Aorta (tissue), 5 donors: Measurements from ENCODE around the gene IMPDH2. TPM values are rescaled to one million over a fixed set of nuclear protein-coding genes. Genes with fewer than 3 reads are reported as not detected.

Experiments used
- ATAC-seq: fragments of 200-7000 bp; cut with Tn5 transposase; one replicate; pipeline ENCODE4 v1.9.1; 2022; ENCODE audit warnings: moderate library complexity; ENCODE audit not compliant: low FRiP score
- DNase-seq, 2 donors: peaks; one replicate each; pipeline ENCODE4 v3.0.0-alpha.2; 2020
- H3K27ac ChIP-seq, 2 donors: one replicate each; pipeline ENCODE4 v1.5.1; 2013; ENCODE audit warnings: low read length in 2 of 2, mild to moderate bottlenecking in 2 of 2, moderate library complexity in 2 of 2, control low read depth in 1 of 2, inconsistent platforms in 1 of 2, low read depth in 1 of 2
- H3K27me3 ChIP-seq, 2 donors: one replicate each; pipeline ENCODE4 v1.6.1; 2013; ENCODE audit warnings: control low read depth in 1 of 2, low read length in 1 of 2, mild to moderate bottlenecking in 1 of 2, moderate library complexity in 1 of 2; ENCODE audit not compliant: insufficient read depth in 2 of 2, control insufficient read depth in 1 of 2
- H3K36me3 ChIP-seq, 2 donors: one replicate each; pipeline ENCODE4 v1.6.1; 2013; ENCODE audit warnings: control low read depth in 1 of 2, low read length in 1 of 2, mild to moderate bottlenecking in 1 of 2; ENCODE audit not compliant: insufficient read depth in 2 of 2, control insufficient read depth in 1 of 2
- H3K4me1 ChIP-seq, 2 donors: one replicate each; pipeline ENCODE4 v1.6.1; 2013; ENCODE audit warnings: low read length in 2 of 2, control low read depth in 1 of 2, mild to moderate bottlenecking in 1 of 2, moderate library complexity in 1 of 2; ENCODE audit not compliant: insufficient read depth in 2 of 2, control insufficient read depth in 1 of 2
- H3K4me3 ChIP-seq, 2 donors: one replicate each; pipeline ENCODE4 v1.5.1; 2013; ENCODE audit warnings: low read length in 2 of 2, control low read depth in 1 of 2, mild to moderate bottlenecking in 1 of 2
- H3K9me3 ChIP-seq: one replicate; pipeline ENCODE4 v1.6.1; 2013; ENCODE audit warnings: mild to moderate bottlenecking, low read length; ENCODE audit not compliant: control insufficient read depth
- WGBS, 2 donors: extraction: QIAGEN DNeasy Blood & Tissue Kit; methylation state at CpG; one replicate each; pipeline ENCODE4 v1.1.7; 2013; 5-methylcytosine and 5-hydroxymethylcytosine counted together
- intact Hi-C, 2 donors: fragments of 100-400 bp; cut with DNase I; formaldehyde crosslinking; loops; one replicate each; pipeline versions ENCODE4 v1.14.2 to v1.15.0; 2022
- microRNA-seq, 2 donors: library from miRNA; unstranded; fragments of <30 nt; microRNA quantifications; one replicate each; pipeline ENCODE4 v1.2.0, GENCODE V29; 2020
- polyA plus RNA-seq, 2 donors: library from polyadenylated mRNA; stranded (reverse); fragments of 200-250 nt; gene quantifications; one replicate each; pipeline ENCODE4 v1.2.3, GENCODE V29; 2013
- total RNA-seq, 2 donors: library from RNA; stranded (reverse); fragmentation: NEBNext Ultra II Directional; extraction: Animal tissue kit (Norgen Biotek cat#: 25700); gene quantifications; one replicate each; pipeline ENCODE4 v1.2.1, GENCODE V29; 2021
- donor health status: healthy with polysubstance abuse.
- donor health status: Bipolar disorder and iron deficiency.
- donor health status: DM: no; HTN: no; CAD: no.
- donor health status: DM: no; HTN: no; CAD: no.
- donor health status: DM: yes; HTN: yes; CAD: no.

Gene IMPDH2
- total and polyA plus RNA-seq, 4 donors = 47.6 to 111 (median 93.0) TPM

GRCh38 chr3:48982686-48983085 is 46.5 kb downstream of the IMPDH2 start:
- 71 to 74% methylated on average over 5 of the region's 5 CpGs for WGBS, 2 donors
- intact Hi-C loops = no loop called here

GRCh38 chr3:48982016-48982415 is 47.2 kb downstream of the IMPDH2 start:
- Histone ChIP-seq H3K4me3 (no peak overlapping the region), H3K27me3 (no peaks in the 10 kb centered on the region), H3K4me1 (no peaks in the 10 kb centered on the region), H3K27ac (no peak overlapping the region), H3K36me3 (peaks cover 6 to 15% of the 10 kb centered on the region in 2 donors), H3K9me3 (no peaks in the 10 kb centered on the region)
- ATAC-seq (no peak), DNase-seq (no peak)
- intact Hi-C loops = no loop called here

More at GRCh38 chr3:48982686-48983085, 46.5 kb downstream of the IMPDH2 start:
- peak in 1 of 2 donors; percentile 21 for DNase-seq
- Histone ChIP-seq H3K9me3 (no peaks in the 10 kb centered on the region), H3K4me3 (no peak overlapping the region), H3K27me3 (no peaks in the 10 kb centered on the region), H3K27ac (no peak overlapping the region), H3K36me3 (peaks cover 6 to 15% of the 10 kb centered on the region in 2 donors), H3K4me1 (no peaks in the 10 kb centered on the region)
- ATAC-seq = no peak

GRCh38 chr3:48980295-48980694 is 48.9 kb downstream of the IMPDH2 start:
- WGBS, 2 donors = 93 to 95% methylated on average over 4 of the region's 4 CpGs
- Histone ChIP-seq H3K36me3 (peaks cover 3 to 16% of the 10 kb centered on the region in 2 donors), H3K27ac (no peak overlapping the region), H3K4me3 (no peak overlapping the region), H3K27me3 (no peaks in the 10 kb centered on the region), H3K9me3 (no peaks in the 10 kb centered on the region), H3K4me1 (no peaks in the 10 kb centered on the region)
- ATAC-seq (no peak), DNase-seq (peak in 1 of 2 donors; percentile 34)
- intact Hi-C loops = no loop called here

GRCh38 chr3:48979451-48979850 is 49.7 kb downstream of the IMPDH2 start:
- ATAC-seq = no peak
- no peaks in the 10 kb centered on the region for H3K27me3 ChIP-seq
- no peaks in the 10 kb centered on the region for H3K4me1 ChIP-seq
- intact Hi-C loops = no loop called here
- no peaks in the 10 kb centered on the region for H3K9me3 ChIP-seq
- WGBS, 2 donors = 92% methylated on average over 3 of the region's 3 CpGs
- DNase-seq = peak in 1 of 2 donors; percentile 58
- H3K27ac ChIP-seq = no peak overlapping the region
- peaks cover 3 to 19% of the 10 kb centered on the region in 2 donors for H3K36me3 ChIP-seq
- H3K4me3 ChIP-seq = no peak overlapping the region

Small RNA genes lying within 50 kb of the gene (microRNA-seq; reads per million reads assigned to microRNA genes)
- 6,212 to 9,407 reads per million in 2 donors for gene MIR191
- 869 to 1,135 reads per million in 2 donors for gene MIR425

Other genes with a start within 250 kb of the IMPDH2 start
- gene PRKAR2A, start 181.5 kb downstream of the IMPDH2 start, total RNA-seq = 10 to 100 TPM; 52.8 to 59.6 TPM
- 10 to 100 TPM in 1 of 2 donors, 1 to 10 TPM in 1; 9.1 to 10.7 TPM for gene PRKAR2A, start 181.5 kb downstream of the IMPDH2 start, polyA plus RNA-seq
- 10 to 100 TPM; 11.8 to 12.4 TPM for gene SLC25A20, start 130.5 kb downstream of the IMPDH2 start, total RNA-seq
- gene SLC25A20, start 130.5 kb downstream of the IMPDH2 start, polyA plus RNA-seq = 10 to 100 TPM; 16.9 to 33.9 TPM
- 10 to 100 TPM; 84.1 to 89.4 TPM for gene ARIH2, start 110.6 kb downstream of the IMPDH2 start, total RNA-seq
- gene ARIH2, start 110.6 kb downstream of the IMPDH2 start, polyA plus RNA-seq = 10 to 100 TPM; 50.0 to 51.7 TPM
- 10 to 100 TPM; 22.0 to 36.6 TPM for gene P4HTM, start 39.2 kb downstream of the IMPDH2 start, total RNA-seq
- 10 to 100 TPM; 11.1 to 59.5 TPM for gene P4HTM, start 39.2 kb downstream of the IMPDH2 start, polyA plus RNA-seq
- gene WDR6, start 22.0 kb downstream of the IMPDH2 start, total RNA-seq = 100 to 1,000 TPM; 118 to 151 TPM
- gene WDR6, start 22.0 kb downstream of the IMPDH2 start, polyA plus RNA-seq = 100 to 1,000 TPM in 1 of 2 donors, 10 to 100 TPM in 1; 24.0 to 232 TPM
- gene DALRD3, start 10.8 kb downstream of the IMPDH2 start, total RNA-seq = 10 to 100 TPM in 1 of 2 donors, 1 to 10 TPM in 1; 8.8 to 20.6 TPM
- 10 to 100 TPM; 10.1 to 42.4 TPM for gene DALRD3, start 10.8 kb downstream of the IMPDH2 start, polyA plus RNA-seq
- gene NDUFAF3, start 7.3 kb downstream of the IMPDH2 start, total RNA-seq = 10 to 100 TPM; 55.8 to 60.6 TPM
- 10 to 100 TPM; 72.2 to 75.1 TPM for gene NDUFAF3, start 7.3 kb downstream of the IMPDH2 start, polyA plus RNA-seq
- gene QRICH1, start 64.7 kb upstream of the IMPDH2 start, total RNA-seq = 100 to 1,000 TPM in 1 of 2 donors, 10 to 100 TPM in 1; 77.3 to 103 TPM
- 10 to 100 TPM in 1 of 2 donors, 1 to 10 TPM in 1; 8.3 to 66.9 TPM for gene QRICH1, start 64.7 kb upstream of the IMPDH2 start, polyA plus RNA-seq
- gene QARS1, start 75.4 kb upstream of the IMPDH2 start, total RNA-seq = 100 to 1,000 TPM; 127 to 164 TPM
- 100 to 1,000 TPM; 142 to 267 TPM for gene QARS1, start 75.4 kb upstream of the IMPDH2 start, polyA plus RNA-seq
- 10 to 100 TPM; 40.3 to 54.8 TPM for gene USP19, start 91.4 kb upstream of the IMPDH2 start, total RNA-seq
- gene USP19, start 91.4 kb upstream of the IMPDH2 start, polyA plus RNA-seq = 10 to 100 TPM; 22.7 to 31.0 TPM
- gene LAMB2, start 103.7 kb upstream of the IMPDH2 start, total RNA-seq = 100 to 1,000 TPM; 362 to 707 TPM
- gene LAMB2, start 103.7 kb upstream of the IMPDH2 start, polyA plus RNA-seq = 1,000 to 10,000 TPM in 1 of 2 donors, 100 to 1,000 TPM in 1; 200 to 1,923 TPM
- 10 to 100 TPM; 13.2 to 16.6 TPM for gene CCDC71, start 136.9 kb upstream of the IMPDH2 start, total RNA-seq
- gene CCDC71, start 136.9 kb upstream of the IMPDH2 start, polyA plus RNA-seq = 10 to 100 TPM in 1 of 2 donors, 1 to 10 TPM in 1; 1.8 to 11.8 TPM
- 10 to 100 TPM; 27.0 to 40.2 TPM for gene KLHDC8B, start 142.2 kb upstream of the IMPDH2 start, total RNA-seq
- gene KLHDC8B, start 142.2 kb upstream of the IMPDH2 start, polyA plus RNA-seq = 10 to 100 TPM; 16.0 to 31.3 TPM
- 1 to 10 TPM; 4.3 to 5.9 TPM for gene C3orf62, start 247.8 kb upstream of the IMPDH2 start, total RNA-seq
- 1 to 10 TPM; 3.8 to 8.0 TPM for gene C3orf62, start 247.8 kb upstream of the IMPDH2 start, polyA plus RNA-seq